IMR-90 (cell line): ENCODE results near the gene SERPINB13. TPM values are rescaled to one million over a fixed set of nuclear protein-coding genes. Genes with fewer than 3 reads are reported as not detected.

Source experiments
- ATAC-seq: fragments of 200-7000 bp; cut with Tn5 transposase; 2 replicates; pipeline ENCODE4 v1.9.1; 2020; ENCODE audit warnings: low read depth, mild to moderate bottlenecking, moderate library complexity
- BruUV-seq: library from RNA; stranded (reverse); fragments of 400-500 nt; replicated peaks from 2 replicates; lab custom pipeline; 2021; lab: Mats Ljungman, UMichigan
- CTCF ChIA-PET: fragments of 300-600 bp; formaldehyde crosslinking; extraction: SDS; loops from one replicate; lab custom pipeline; 2021; ENCODE audit warnings: antibody characterized with exemption; lab: Yijun Ruan, JAX
- POLR2A ChIA-PET: fragments of 300-600 bp; sonication (Branson Sonifier 250); formaldehyde crosslinking; loops from one replicate; lab custom pipeline; 2022; ENCODE audit warnings: antibody characterized with exemption; ENCODE audit not compliant: unreplicated experiment; lab: Charles Lee
- DNase-seq: peaks from one replicate; pipeline ENCODE4 v3.0.0; 2013
- H2AFZ ChIP-seq: replicated peaks from 2 replicates; pipeline ENCODE3; 2013; ENCODE audit warnings: low read length, mild to moderate bottlenecking; ENCODE audit not compliant: poor library complexity
- H2AK5ac ChIP-seq: 2 replicates; pipeline ENCODE4 v1.6.1; 2013; ENCODE audit warnings: low read depth, low read length, inconsistent platforms
- H2AK9ac ChIP-seq: replicated peaks from 2 replicates; pipeline ENCODE3; 2013; ENCODE audit warnings: mild to moderate bottlenecking, low read depth, low read length, moderate library complexity; ENCODE audit not compliant: poor library complexity
- H2BK120ac ChIP-seq: 2 replicates; pipeline ENCODE4 v1.6.1; 2013; ENCODE audit warnings: low read depth, low read length, inconsistent platforms
- H2BK15ac ChIP-seq: 3 replicates; pipeline ENCODE4 v1.6.1; 2013; ENCODE audit warnings: low read depth, low read length, inconsistent platforms
- H2BK20ac ChIP-seq: 2 replicates; pipeline ENCODE4 v1.6.1; 2013; ENCODE audit warnings: low read depth, mild to moderate bottlenecking, inconsistent platforms, low read length, moderate library complexity
- H2BK5ac ChIP-seq: 2 replicates; pipeline ENCODE4 v1.6.1; 2013; ENCODE audit warnings: mild to moderate bottlenecking, low read depth, low read length, inconsistent platforms; ENCODE audit not compliant: poor library complexity, severe bottlenecking
- H3K14ac ChIP-seq: replicated peaks from 2 replicates; pipeline ENCODE4 v1.6.1; 2013; ENCODE audit warnings: low read depth, low read length, inconsistent platforms
- H3K18ac ChIP-seq: 2 replicates; pipeline ENCODE4 v1.6.1; 2013; ENCODE audit warnings: low read depth, low read length, control low read depth
- H3K23ac ChIP-seq: 2 replicates; pipeline ENCODE4 v1.6.1; 2013; ENCODE audit warnings: low read depth, low read length, inconsistent platforms
- H3K27ac ChIP-seq: 2 replicates; pipeline ENCODE4 v1.5.1; 2013; ENCODE audit warnings: mild to moderate bottlenecking, control low read depth, low read length; ENCODE audit not compliant: insufficient read depth
- H3K27me3 ChIP-seq: 2 replicates; pipeline ENCODE4 v1.6.1; 2013; ENCODE audit warnings: low read length; ENCODE audit not compliant: control insufficient read depth, insufficient read depth
- H3K36me3 ChIP-seq: 2 replicates; pipeline ENCODE4 v1.6.1; 2013; ENCODE audit warnings: low read length, mixed read lengths; ENCODE audit not compliant: control insufficient read depth, insufficient read depth
- H3K4ac ChIP-seq: 2 replicates; pipeline ENCODE4 v1.6.1; 2013; ENCODE audit warnings: low read depth, low read length, inconsistent platforms
- H3K4me1 ChIP-seq: 2 replicates; pipeline ENCODE4 v1.6.1; 2013; ENCODE audit warnings: low read length, mixed read lengths; ENCODE audit not compliant: control insufficient read depth, insufficient read depth
- H3K4me2 ChIP-seq: 2 replicates; pipeline ENCODE4 v1.6.1; 2013; ENCODE audit warnings: low read depth, mild to moderate bottlenecking, control low read depth, low read length, moderate library complexity
- H3K4me3 ChIP-seq: 2 replicates; pipeline ENCODE4 v1.5.1; 2013; ENCODE audit warnings: low read depth, mild to moderate bottlenecking, control low read depth, low read length, moderate library complexity; ENCODE audit not compliant: insufficient read depth
- H3K56ac ChIP-seq: 2 replicates; pipeline ENCODE4 v1.6.1; 2013; ENCODE audit warnings: low read length, inconsistent platforms; ENCODE audit not compliant: insufficient read depth; ENCODE audit errors: extremely low read depth
- H3K79me1 ChIP-seq, 2 experiments: 2 replicates each; pipeline ENCODE4 v1.6.1; 2013; ENCODE audit warnings: low read length in 2 of 2, inconsistent platforms in 1 of 2, low read depth in 1 of 2
- H3K9ac ChIP-seq: 2 replicates; pipeline ENCODE4 v1.6.1; 2013; ENCODE audit warnings: low read depth, low read length, control low read depth
- H3K9me1 ChIP-seq: 2 replicates; pipeline ENCODE4 v1.6.1; 2013; ENCODE audit warnings: low read length, inconsistent platforms; ENCODE audit not compliant: insufficient read depth
- H3K9me3 ChIP-seq: 2 replicates; pipeline ENCODE4 v1.6.1; 2013; ENCODE audit warnings: low read length; ENCODE audit not compliant: control insufficient read depth, insufficient read depth
- H4K20me1 ChIP-seq: 2 replicates; pipeline ENCODE4 v1.6.1; 2013; ENCODE audit warnings: low read length, inconsistent platforms; ENCODE audit not compliant: insufficient read depth
- H4K5ac ChIP-seq: 2 replicates; pipeline ENCODE4 v1.6.1; 2013; ENCODE audit warnings: mild to moderate bottlenecking, low read depth, low read length, control low read depth
- H4K8ac ChIP-seq, 2 experiments: 2 replicates each; pipeline ENCODE4 v1.6.1; 2013; ENCODE audit warnings: low read depth in 2 of 2, low read length in 2 of 2, control low read depth in 1 of 2, inconsistent platforms in 1 of 2
- H4K91ac ChIP-seq: 2 replicates; pipeline ENCODE4 v1.6.1; 2013; ENCODE audit warnings: low read depth, low read length, inconsistent platforms; ENCODE audit not compliant: insufficient read depth
- POLR2A ChIP-seq: IDR thresholded peaks from 2 replicates; pipeline ENCODE4 v1.6.1; 2012; ENCODE audit warnings: mild to moderate bottlenecking, low read depth, low read length
- WGBS, 2 experiments: methylation state at CpG; one replicate each; pipeline versions ENCODE4 v1.1.5 to v1.1.7; 2013; ENCODE audit warnings: missing lambda C conversion rate in 2 of 2; ENCODE audit not compliant: insufficient read length in 1 of 2; ENCODE audit errors: extremely low coverage in 2 of 2; 5-methylcytosine and 5-hydroxymethylcytosine counted together
- dilution Hi-C: fragments of 300-500 bp; cut with HindIII; formaldehyde crosslinking; loops from one replicate; pipeline ENCODE4 v1.14.3; 2018; ENCODE audit warnings: low sequenced_read_pairs; ENCODE audit not compliant: unreplicated experiment
- in situ Hi-C: fragments of 300-500 bp; cut with MboI; formaldehyde crosslinking; loops from 3 replicates; pipeline ENCODE4 v1.14.3; 2019; ENCODE audit warnings: low sequenced_read_pairs, inconsistent platforms, mixed read lengths
- intact Hi-C: fragments of 100-400 bp; cut with micrococcal nuclease; formaldehyde crosslinking; loops from 2 replicates; pipeline ENCODE4 v1.10.0; 2022
- polyA plus RNA-seq, 3 experiments: library from polyadenylated mRNA; depleted of rRNA; stranded (reverse); fragments of >200 nt; gene quantifications; 2 replicates each; pipeline ENCODE4 v1.2.3, GENCODE V29; 2012; ENCODE audit warnings: low replicate concordance in 1 of 3
- total RNA-seq: library from RNA; depleted of rRNA; stranded (reverse); fragments of >200 nt; gene quantifications from 2 replicates; pipeline ENCODE4 v1.2.3, GENCODE V29; 2012

Gene SERPINB13
- total and polyA plus RNA-seq, 2 of the 4 experiments (the other 2 are of a cell fraction): not detected

DNA sequence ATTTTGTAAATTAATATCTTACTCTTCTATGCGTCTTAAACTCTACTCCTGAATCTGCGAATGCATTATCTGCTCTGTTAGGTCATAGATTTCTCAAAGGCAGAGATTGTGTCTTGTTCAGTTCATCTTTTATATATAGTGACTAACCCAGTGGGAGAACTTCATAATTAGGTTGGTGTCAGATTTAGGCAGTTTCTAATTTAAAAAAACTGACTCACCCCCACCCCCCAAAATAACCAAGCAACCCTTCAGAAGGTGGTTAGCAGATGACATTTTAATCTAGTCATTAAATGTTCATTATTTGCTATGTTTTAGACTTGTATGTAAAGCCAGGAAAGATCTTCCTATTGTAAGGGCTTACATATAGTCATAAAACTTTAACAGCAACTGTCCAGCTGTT lies 34.6 kb upstream of the SERPINB13 start:
- Histone ChIP-seq H3K23ac (no peak overlapping the region), H3K9me3 (no peaks in the 10 kb centered on the region), H3K4ac (no peak overlapping the region), H2AFZ (no peak overlapping the region), H4K20me1 (no peaks in the 10 kb centered on the region), H4K8ac (no peak overlapping the region), H3K18ac (no peak overlapping the region), H3K36me3 (no peaks in the 10 kb centered on the region), H2BK120ac (no peak overlapping the region), H3K27me3 (peaks cover 3% of the 10 kb centered on the region; the same call in 1 of the 2 replicates), H3K9me1 (no peaks in the 10 kb centered on the region), H3K56ac (no peak overlapping the region), H3K27ac (no peak overlapping the region), H2BK20ac (no peak overlapping the region), H2AK9ac (no peak overlapping the region), H3K14ac (no peak overlapping the region), H2BK15ac (no peak overlapping the region), H4K5ac (no peak overlapping the region), H3K4me2 (no peak overlapping the region; the same call in 1 of the 2 replicates), H3K9ac (no peak overlapping the region), H2AK5ac (no peak overlapping the region), H2BK5ac (no peak overlapping the region), H3K4me3 (no peak overlapping the region), H3K79me1 (no peaks in the 10 kb centered on the region), H3K4me1 (no peaks in the 10 kb centered on the region), H4K91ac (no peak overlapping the region)
- DNase-seq (no peak), ATAC-seq (no peak)
- TF ChIP-seq POLR2A: no peak
- no CpG with 5 or more reads among the region's 2 CpGs for WGBS, 2 experiments
- intact Hi-C loops (no loop called here), dilution Hi-C loops (no loop called here), in situ Hi-C loops (no loop called here)
- BruUV-seq: no TSS peak
- POLR2A ChIA-PET: no interaction called here
- CTCF ChIA-PET: no interaction called here
